Upper lobe of left lung (tissue), 6 donors: Measurements from ENCODE around the gene MORC4. TPM values are rescaled to one million over a fixed set of nuclear protein-coding genes. Genes with fewer than 3 reads are reported as not detected.

Experiments
- ATAC-seq, 2 donors: fragments of 200-7000 bp; cut with Tn5 transposase; one replicate each; pipeline ENCODE4 v1.9.1; 2022; ENCODE audit warnings: mild to moderate bottlenecking in 2 of 2, moderate library complexity in 2 of 2; ENCODE audit not compliant: low FRiP score in 2 of 2
- DNase-seq, 2 donors: peaks; one replicate each; pipeline ENCODE4 v3.0.0-alpha.2; 2019 to 2020
- H3K27ac ChIP-seq, 4 donors: fragments of 200-600 bp; sonication (generic); one replicate each; pipeline ENCODE4 v1.5.1; 2016 to 2019
- H3K27me3 ChIP-seq, 4 donors: fragments of 200-600 bp; sonication (generic); one replicate each; pipeline ENCODE4 v1.5.1; 2017 to 2019
- H3K36me3 ChIP-seq, 4 donors: fragments of 200-600 bp; sonication (generic); one replicate each; pipeline ENCODE4 v1.5.1; 2016 to 2019
- H3K4me1 ChIP-seq, 4 donors: fragments of 200-600 bp; sonication (generic); one replicate each; pipeline ENCODE4 v1.5.1; 2018 to 2019
- H3K4me3 ChIP-seq, 4 donors: fragments of 200-600 bp; sonication (generic); one replicate each; pipeline ENCODE4 v1.5.1; 2017 to 2019; ENCODE audit warnings: mild to moderate bottlenecking in 2 of 4, moderate library complexity in 1 of 4
- H3K9me3 ChIP-seq, 4 donors: fragments of 200-600 bp; sonication (generic); one replicate each; pipeline ENCODE4 v1.5.1; 2018 to 2019
- CTCF ChIP-seq, 6 experiments: fragments of 450-650 bp in 4 of 6; fragments of 200-600 bp in 2 of 6; sonication (generic) in 2 of 6; IDR thresholded peaks; one replicate each; pipeline ENCODE4 v1.5.1; 2016 to 2019; ENCODE audit warnings: antibody characterized with exemption in 6 of 6
- EP300 ChIP-seq, 4 donors: sonication (generic); formaldehyde crosslinking; IDR thresholded peaks; one replicate each; pipeline ENCODE4 v1.5.1; 2017; ENCODE audit warnings: antibody characterized with exemption in 4 of 4, control low read depth in 2 of 4
- POLR2A ChIP-seq, 4 donors: fragments of 450-650 bp; IDR thresholded peaks; one replicate each; pipeline ENCODE4 v1.5.1; 2016 to 2017; ENCODE audit warnings: antibody characterized with exemption in 4 of 4, mild to moderate bottlenecking in 2 of 4
- POLR2AphosphoS5 ChIP-seq, 2 donors: sonication (generic); formaldehyde crosslinking; IDR thresholded peaks; one replicate each; pipeline ENCODE4 v1.5.1; 2017; ENCODE audit warnings: antibody characterized with exemption in 2 of 2
- WGBS, 2 donors: methylation state at CpG; one replicate each; pipeline ENCODE4 v1.1.5; 2017 to 2018; 5-methylcytosine and 5-hydroxymethylcytosine counted together
- total RNA-seq, 6 donors: library from RNA; depleted of rRNA in 4 of 6; stranded (reverse); fragments of >200 nt in 4 of 6; gene quantifications; one replicate each; pipeline versions ENCODE4 v1.1.0 to v1.2.1, GENCODE V29; 2016 to 2021
- donor health status: DM: no; HTN: no; CAD: no; lungs with moderate emphysema.
- donor health status: DM: no; HTN: yes; CAD: no; lungs with severe emphysema.

Gene MORC4
- total RNA-seq, 6 donors from 2014 or later = 10.3 to 23.0 (median 16.3) TPM

DNA sequence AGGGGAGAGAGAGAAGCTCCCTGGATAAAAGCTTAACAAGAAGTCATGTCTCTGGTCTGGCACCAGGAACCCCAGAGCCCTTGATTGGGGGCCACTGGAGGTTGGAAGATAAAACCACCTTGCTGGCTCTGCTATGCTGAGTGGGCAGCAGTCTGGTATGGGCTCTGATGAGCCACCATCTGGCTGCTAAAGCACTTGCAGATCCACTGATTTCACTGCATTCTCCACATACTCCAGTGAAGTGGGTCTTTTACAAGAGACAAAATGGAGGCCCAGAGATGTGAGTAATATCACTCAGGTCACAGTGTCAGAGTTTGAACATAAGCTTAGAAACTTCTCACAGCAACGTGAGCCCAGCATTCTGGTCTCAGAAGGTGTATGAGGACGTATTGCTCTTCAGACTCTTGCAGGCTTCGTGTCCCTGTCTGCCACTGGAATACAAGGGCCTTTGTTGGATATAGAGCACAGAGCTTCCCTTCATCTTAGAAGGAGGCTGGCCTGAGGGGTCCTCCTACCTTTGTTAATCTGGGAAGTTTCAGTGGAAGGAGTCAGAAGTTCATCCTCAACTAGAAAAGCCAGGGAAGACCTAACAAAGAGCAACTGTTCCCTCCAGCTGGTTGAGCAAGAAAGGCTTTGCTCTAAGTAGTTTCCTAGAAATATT lies 68.1 kb downstream of the MORC4 start:
- Histone ChIP-seq H3K27ac (no peak overlapping the region), H3K4me1 (peaks cover 0 to 3% (median 1%) of the 10 kb centered on the region in 4 donors), H3K4me3 (no peak overlapping the region), H3K36me3 (no peaks in the 10 kb centered on the region), H3K27me3 (no peaks in the 10 kb centered on the region), H3K9me3 (no peaks in the 10 kb centered on the region)
- 81 to 100% methylated on average over 1 to 3 of the region's 3 CpGs for WGBS, 2 donors
- TF ChIP-seq EP300 (IDR thresholded peaks at IDR 0.05) = no peak
- no peak for TF ChIP-seq CTCF (IDR thresholded peaks at IDR 0.05)
- TF ChIP-seq POLR2AphosphoS5 (IDR thresholded peaks at IDR 0.05) = no peak
- TF ChIP-seq POLR2A (IDR thresholded peaks at IDR 0.05) = no peak
- ATAC-seq (no peak), DNase-seq (no peak)

GRCh38 chrX:106928227-106928626 lies 71.8 kb downstream of the MORC4 start:
- 84% methylated on average over 4 of the region's 4 CpGs; no CpG with 5 or more reads in 1 of the 2 donors for WGBS, 2 donors
- ATAC-seq (no peak), DNase-seq (no peak)
- Histone ChIP-seq H3K9me3 (no peaks in the 10 kb centered on the region), H3K27me3 (no peaks in the 10 kb centered on the region), H3K36me3 (no peaks in the 10 kb centered on the region), H3K4me1 (peaks cover 0 to 2% (median under 1%) of the 10 kb centered on the region in 4 donors), H3K27ac (no peak overlapping the region), H3K4me3 (no peak overlapping the region)
- TF ChIP-seq EP300 (IDR thresholded peaks at IDR 0.05) = no peak
- no peak for TF ChIP-seq CTCF (IDR thresholded peaks at IDR 0.05)
- TF ChIP-seq POLR2A (IDR thresholded peaks at IDR 0.05) = no peak
- TF ChIP-seq POLR2AphosphoS5 (IDR thresholded peaks at IDR 0.05) = no peak

DNA sequence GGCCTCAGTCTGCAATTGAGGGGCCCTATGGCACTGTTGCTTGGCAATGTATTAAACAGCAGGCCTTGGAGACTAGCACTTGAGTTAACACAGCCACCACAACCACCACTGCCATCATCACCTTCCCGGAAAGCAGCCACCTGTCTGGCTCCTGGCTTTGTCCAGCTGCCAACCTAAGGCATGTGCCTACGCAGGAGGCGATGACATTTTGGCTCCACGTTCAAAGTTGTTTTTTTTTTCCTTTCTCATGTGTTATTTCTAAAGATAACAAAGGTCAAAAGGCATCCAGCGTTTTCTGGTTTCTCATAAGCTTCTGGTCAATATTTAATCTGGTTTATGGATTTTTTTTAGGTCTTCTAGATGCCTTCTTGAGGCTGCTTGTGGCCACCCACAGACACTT lies 72.3 kb downstream of the MORC4 start:
- Histone ChIP-seq H3K4me3 (no peak overlapping the region), H3K27ac (no peak overlapping the region), H3K27me3 (no peaks in the 10 kb centered on the region), H3K4me1 (no peaks in the 10 kb centered on the region), H3K36me3 (no peaks in the 10 kb centered on the region), H3K9me3 (no peaks in the 10 kb centered on the region)
- DNase-seq = no peak
- WGBS, 2 donors = 59 to 75% methylated on average over 5 of the region's 5 CpGs
- ATAC-seq = no peak
- no peak for TF ChIP-seq POLR2AphosphoS5 (IDR thresholded peaks at IDR 0.05)
- TF ChIP-seq POLR2A (IDR thresholded peaks at IDR 0.05) = no peak
- TF ChIP-seq CTCF (IDR thresholded peaks at IDR 0.05) = no peak
- no peak for TF ChIP-seq EP300 (IDR thresholded peaks at IDR 0.05)

DNA sequence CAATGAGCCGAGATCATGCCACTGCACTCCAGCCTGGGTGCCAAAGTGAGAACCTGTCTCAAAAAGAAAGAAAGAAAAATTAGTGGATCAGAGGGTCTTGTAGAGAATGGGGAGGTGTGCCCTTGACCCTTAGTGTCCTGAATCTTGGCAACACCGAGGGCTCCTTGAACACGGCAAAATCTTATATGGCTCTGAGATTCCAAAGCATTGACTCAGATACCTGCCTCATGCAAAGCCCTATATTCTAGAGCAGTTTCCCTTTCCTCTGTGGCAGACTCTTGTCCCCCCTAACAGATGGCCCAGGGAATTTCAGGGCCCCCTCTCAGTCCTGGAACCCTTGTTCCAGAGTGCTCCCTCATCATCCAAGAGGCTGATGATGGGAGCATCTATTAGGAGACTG lies 73.0 kb downstream of the MORC4 start:
- DNase-seq (no peak), ATAC-seq (no peak)
- Histone ChIP-seq H3K4me3 (no peak overlapping the region), H3K36me3 (no peaks in the 10 kb centered on the region), H3K9me3 (no peaks in the 10 kb centered on the region), H3K27me3 (no peaks in the 10 kb centered on the region), H3K27ac (no peak overlapping the region), H3K4me1 (no peaks in the 10 kb centered on the region)
- TF ChIP-seq POLR2AphosphoS5 (IDR thresholded peaks at IDR 0.05) (no peak), EP300 (IDR thresholded peaks at IDR 0.05) (no peak), CTCF (IDR thresholded peaks at IDR 0.05) (no peak), POLR2A (IDR thresholded peaks at IDR 0.05) (no peak)
- 90 to 93% methylated on average over 3 of the region's 3 CpGs for WGBS, 2 donors

DNA sequence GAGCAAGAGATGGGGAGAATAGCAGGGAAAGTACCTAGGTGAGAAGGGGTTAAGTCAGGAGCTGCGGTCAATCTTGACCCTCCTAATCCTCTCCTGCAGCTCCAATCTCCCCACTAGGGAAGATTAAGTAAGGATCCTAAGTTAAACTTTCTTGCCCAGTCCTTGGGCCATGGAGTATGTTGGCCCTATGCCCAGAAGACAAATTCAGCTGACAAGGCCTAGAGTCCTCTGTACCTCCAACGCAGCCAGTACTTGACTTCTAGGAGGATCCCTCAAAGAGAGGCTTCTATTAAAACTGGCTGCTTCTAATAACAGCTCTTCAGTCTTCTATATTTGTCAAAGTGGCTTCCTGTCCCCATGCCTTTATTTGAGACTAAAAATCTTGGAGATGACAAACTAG lies 78.4 kb downstream of the MORC4 start:
- ATAC-seq (no peak), DNase-seq (no peak)
- Histone ChIP-seq H3K9me3 (no peaks in the 10 kb centered on the region), H3K27ac (no peak overlapping the region), H3K4me1 (no peaks in the 10 kb centered on the region), H3K4me3 (no peak overlapping the region), H3K36me3 (no peaks in the 10 kb centered on the region), H3K27me3 (no peaks in the 10 kb centered on the region)
- WGBS, 2 donors = 50 to 79% methylated on average over 2 of the region's 2 CpGs
- TF ChIP-seq POLR2AphosphoS5 (IDR thresholded peaks at IDR 0.05) (no peak), POLR2A (IDR thresholded peaks at IDR 0.05) (no peak), EP300 (IDR thresholded peaks at IDR 0.05) (no peak), CTCF (IDR thresholded peaks at IDR 0.05) (no peak)
